Measurements from ENCODE around the gene SLC10A6. TPM values are rescaled to one million over a fixed set of nuclear protein-coding genes. Genes with fewer than 3 reads are reported as not detected.
"Not testable (repeated sequence)": the region's sequence is repeated elsewhere in the genome, so short reads cannot be mapped to it uniquely, and the experiment has no call there.

The SLC10A6 gene, protein sequence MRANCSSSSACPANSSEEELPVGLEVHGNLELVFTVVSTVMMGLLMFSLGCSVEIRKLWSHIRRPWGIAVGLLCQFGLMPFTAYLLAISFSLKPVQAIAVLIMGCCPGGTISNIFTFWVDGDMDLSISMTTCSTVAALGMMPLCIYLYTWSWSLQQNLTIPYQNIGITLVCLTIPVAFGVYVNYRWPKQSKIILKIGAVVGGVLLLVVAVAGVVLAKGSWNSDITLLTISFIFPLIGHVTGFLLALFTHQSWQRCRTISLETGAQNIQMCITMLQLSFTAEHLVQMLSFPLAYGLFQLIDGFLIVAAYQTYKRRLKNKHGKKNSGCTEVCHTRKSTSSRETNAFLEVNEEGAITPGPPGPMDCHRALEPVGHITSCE
- total RNA-seq = 0.07 and 0.13 TPM in 2 replicates

DNA sequence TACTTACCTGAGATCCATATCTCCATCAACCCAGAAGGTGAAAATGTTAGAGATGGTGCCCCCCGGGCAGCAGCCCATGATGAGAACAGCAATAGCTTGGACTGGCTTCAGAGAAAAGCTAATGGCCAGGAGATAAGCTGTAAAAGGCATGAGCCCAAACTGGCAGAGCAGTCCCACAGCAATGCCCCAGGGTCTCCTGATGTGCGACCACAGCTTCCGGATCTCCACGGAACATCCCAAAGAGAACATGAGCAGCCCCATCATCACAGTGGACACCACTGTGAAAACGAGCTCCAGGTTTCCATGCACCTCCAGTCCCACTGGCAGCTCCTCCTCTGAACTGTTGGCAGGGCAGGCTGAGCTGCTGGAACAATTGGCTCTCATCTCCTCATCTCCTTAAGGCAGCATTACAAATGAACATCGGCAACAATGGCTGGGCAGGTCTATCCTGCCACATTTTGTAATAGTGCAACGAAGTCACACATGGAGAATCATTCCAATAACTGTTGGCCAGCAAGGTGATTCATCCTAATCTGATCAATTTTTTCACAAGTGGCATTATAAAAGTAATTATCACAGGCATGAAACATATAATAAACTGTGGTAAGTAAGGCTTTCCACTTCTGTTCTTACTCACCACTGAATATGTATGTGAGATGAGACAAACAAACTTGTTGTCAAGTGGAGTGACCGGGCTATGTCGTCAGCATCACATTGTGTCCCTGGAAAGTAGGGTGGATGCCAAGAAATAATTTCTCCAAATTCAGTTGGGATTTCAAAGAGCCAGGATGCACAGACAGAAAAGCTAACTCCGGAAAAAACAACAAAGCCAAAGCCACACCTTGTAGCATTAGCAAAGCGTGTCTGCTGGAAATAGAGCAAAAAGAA lies at the start of gene SLC10A6:
SLC10A6 (minus strand) TSS at position 653 of the 888 bp plus-strand sequence; CDS start at position 384, 269 bp downstream.
- DNase-seq (ENCODE audit: low read depth, low spot score) = no peak

DNA sequence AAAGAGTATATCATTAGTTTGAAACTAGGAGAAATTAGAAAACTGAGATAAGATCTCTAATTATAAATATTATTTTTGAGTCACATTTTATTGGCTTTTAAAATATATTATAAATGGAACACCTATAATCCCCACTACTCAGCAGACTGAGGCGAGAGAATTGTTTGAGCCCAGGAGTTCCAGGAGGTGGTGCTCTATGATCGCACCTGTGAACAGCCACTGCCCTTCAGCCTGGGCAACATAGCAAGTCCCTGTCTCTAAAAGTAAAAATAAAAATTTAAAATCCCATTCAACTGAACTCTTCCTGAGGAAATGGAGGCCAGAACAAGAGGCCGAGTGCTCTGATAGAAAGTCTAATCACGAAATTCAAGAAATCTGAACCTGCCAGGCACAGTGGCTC lies 49.4 kb upstream of the SLC10A6 start:
- DNase-seq (ENCODE audit: low read depth, low spot score) = no peak

DNA sequence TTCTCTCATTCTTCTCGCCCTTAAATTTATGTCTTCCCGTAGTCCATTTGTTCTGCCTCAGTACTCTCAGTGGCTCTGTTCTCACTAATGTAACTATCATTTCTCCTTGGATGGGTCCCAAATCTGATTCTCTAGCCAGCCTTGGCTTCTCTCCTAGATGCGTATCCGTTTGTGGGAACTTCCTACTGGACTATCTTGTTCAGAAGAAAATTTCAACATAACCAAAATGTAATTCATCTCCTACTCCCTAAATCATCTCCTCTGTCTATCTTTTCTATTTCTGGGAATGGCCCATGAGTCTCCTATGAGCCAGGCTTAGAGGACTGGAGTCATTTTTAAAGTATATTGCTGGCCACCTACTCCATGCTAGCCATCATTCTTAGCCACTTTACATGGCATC lies 47.4 kb upstream of the SLC10A6 start:
- DNase-seq (ENCODE audit: low read depth, low spot score) = no peak

DNA sequence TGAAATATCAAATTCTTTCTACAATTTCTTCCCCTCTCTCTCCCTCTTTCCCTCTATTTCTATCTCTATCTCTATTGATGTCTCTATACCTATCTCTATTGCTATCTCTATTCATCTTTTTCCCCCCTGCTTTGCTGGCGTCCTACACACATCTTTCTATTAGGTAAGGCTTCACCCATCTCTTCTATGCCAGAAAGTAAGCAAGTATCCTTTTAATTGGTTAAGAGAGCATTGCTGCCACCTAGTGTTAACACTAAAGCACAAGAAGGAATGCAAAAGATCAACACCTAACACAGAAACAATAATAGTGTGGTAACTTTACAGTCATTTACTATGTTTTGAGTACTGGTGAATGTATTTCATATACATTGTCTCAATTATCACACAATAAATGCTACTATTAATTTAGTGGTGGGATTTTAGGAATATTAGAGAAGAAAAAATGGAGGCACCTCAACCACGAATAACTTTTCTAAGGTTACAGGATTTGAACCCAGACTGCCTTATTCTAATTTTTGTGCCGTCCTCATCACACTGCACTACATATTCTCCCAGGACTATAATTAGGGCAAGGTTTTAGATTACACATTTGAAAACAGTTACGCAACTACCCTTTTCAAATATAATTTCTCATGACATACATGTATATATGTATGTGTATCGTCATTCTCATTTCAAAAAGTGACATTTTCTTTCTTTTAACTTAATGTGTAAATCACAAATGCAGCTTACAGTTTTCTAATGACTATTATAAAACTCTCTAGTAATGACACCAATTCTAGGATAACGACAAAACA lies 46.7 kb upstream of the SLC10A6 start:
- peak; percentile 24 for DNase-seq (ENCODE audit: low read depth, low spot score)

DNA sequence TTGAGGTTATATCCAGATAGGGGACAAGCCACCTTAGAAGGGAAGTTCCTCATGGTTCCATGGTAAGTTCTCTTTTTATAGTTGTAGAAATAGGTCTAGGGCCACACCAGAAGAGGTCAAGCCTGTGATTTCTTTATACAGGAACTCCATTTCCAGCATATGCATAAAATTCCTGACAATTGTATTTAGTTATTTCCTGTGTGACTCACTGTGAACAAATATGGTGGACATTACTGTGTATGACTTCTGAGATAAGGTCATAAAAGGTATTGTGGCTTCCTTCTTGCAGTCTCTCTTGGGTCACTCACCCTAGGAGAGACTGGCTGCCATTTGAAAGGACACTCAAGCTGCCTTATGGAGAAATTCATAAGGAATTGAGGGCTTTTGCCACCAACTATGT lies 45.3 kb upstream of the SLC10A6 start:
- DNase-seq (ENCODE audit: low read depth, low spot score) = peak; percentile 36

DNA sequence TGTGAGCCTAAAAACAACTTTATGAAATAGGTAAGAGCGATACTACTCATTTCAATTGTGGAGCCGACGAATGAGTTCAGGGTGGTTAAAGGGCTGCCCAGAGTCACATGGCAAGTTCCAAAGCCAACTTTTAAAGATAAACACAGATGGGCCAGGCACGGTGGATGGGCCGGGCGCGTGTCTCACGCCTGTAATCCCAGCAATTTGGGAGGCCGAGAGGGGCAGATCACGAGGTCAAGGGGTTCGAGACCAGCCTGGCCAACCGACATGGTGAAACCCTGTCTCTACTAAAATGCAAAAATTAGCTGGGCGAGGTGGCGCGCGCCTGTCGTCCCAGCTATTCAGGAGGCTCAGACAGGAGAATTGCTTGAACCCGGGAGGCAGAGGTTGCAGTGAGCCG lies 44.0 kb upstream of the SLC10A6 start:
- no peak for DNase-seq (ENCODE audit: low read depth, low spot score)

DNA sequence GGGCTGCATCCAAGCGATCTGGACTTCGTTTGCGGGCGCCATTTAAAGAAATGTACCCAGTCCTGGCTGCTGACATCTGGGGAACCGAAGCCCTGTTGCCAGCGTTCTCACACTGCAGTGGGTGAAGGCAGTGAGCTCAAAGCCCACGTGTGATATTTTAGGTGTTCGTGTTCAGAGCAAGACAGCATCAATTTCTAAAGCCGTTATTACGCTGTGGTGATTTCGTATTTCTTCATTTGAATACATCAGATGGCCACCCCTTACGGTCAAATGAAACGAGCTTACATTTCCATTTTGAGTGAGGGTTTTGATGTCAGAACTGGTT lies 43.4 kb upstream of the SLC10A6 start:
- no peak for DNase-seq (ENCODE audit: low read depth, low spot score)

DNA sequence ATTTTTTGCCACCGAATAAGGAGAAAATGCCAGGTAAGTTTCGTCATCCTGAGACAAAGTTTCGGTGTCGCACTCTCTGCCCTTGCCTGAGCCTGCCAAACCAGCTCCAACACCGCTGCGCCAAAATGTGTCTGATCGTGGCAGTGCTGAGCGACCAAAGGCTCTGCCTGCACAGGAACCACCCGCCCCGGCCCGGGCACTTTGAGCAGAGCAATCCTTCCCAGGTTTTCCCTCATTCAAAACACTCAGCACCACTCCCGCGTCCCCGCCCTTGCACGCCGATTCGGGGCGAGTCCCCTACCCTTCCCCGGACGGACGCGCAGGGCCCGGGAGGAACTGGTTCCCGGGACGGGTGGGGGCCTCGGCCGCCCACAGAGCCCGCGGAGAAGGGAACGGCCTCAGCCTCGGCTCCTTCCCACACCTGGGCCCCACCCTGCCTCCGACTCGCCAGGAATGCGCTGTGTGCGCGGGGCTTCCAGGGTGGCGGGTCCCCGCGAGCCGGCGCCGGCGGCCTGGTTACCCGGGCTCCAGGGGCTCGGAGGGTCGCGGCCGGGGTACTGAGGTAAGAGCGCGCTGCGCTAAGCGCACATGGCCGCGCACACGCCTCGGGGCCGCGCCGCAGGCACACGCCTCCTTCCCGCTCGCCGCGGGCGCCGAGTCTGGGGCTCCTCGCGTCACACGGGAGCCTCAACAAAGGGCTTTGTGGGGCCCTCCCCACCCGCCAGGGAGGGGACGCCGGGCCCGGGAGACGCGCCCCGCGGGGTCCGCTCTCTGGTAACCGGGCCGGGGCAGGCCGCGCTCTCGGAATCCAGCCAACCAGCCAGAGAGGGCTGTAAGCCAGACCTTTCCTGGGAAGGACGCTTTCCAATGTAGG lies 42.8 kb upstream of the SLC10A6 start, which contains the start of gene C4orf36:
C4orf36 (minus strand) TSS at position 661 of the 874 bp plus-strand sequence. CDS start 902 bp downstream, outside the sequence.
- no peak for DNase-seq (ENCODE audit: low read depth, low spot score)

DNA sequence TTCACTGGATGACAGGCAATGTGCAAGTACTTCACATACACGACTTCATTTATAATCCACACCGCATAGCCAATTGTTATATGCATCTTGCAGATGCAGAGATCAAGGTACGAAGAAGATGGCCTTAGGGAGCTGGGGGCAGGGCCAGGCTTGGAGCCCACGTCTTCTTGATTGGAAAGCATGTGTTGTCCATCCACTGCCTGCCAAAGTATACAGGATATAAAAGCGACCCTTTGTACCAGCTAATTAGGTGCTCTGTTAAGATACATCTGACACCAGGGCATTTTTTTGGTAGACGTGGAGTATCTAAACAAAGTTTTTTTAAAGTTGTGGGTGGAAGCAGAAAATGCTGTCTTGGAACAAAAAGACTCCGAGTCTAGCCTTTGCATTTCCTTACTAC lies 41.6 kb upstream of the SLC10A6 start:
- no peak for DNase-seq (ENCODE audit: low read depth, low spot score)

DNA sequence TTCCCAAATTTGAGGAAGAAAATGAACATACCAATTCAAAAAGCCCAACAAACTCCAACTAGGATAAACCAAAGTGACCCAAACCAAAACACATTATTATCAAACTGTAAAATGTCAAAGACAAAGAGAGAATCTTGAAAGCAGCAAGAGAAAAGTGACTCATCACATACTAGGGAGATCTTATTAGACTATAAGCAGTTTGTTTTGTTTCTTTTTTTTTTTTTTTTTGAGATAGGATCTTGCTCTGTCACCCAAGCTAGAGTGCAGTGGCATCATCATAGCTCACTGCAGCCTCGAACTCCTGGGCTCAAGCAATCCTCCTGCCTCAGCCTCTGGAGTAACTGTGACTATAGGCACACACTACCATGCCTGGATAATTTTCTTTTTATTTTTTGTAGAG lies 30.5 kb upstream of the SLC10A6 start:
- DNase-seq (ENCODE audit: low read depth, low spot score) = no peak

DNA sequence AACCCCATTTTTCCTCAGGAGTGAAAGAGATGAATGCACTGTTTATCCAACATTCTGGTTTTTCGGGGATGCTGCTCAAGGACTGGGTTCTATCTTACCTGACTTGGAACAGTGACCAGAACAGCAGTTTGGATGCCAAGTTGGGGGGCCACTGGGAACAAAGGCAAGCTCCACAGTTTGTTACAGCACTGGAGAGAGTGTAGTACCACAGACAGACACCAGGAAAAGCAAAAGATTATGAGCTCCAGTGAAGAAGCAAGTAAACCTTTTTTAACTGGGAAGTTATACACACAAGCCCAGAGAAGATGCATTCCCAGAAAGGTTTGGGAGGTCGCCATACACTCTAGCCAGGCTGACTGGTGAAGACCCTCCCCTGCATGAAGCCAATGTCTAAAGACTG lies 29.5 kb upstream of the SLC10A6 start:
- no peak for DNase-seq (ENCODE audit: low read depth, low spot score)

DNA sequence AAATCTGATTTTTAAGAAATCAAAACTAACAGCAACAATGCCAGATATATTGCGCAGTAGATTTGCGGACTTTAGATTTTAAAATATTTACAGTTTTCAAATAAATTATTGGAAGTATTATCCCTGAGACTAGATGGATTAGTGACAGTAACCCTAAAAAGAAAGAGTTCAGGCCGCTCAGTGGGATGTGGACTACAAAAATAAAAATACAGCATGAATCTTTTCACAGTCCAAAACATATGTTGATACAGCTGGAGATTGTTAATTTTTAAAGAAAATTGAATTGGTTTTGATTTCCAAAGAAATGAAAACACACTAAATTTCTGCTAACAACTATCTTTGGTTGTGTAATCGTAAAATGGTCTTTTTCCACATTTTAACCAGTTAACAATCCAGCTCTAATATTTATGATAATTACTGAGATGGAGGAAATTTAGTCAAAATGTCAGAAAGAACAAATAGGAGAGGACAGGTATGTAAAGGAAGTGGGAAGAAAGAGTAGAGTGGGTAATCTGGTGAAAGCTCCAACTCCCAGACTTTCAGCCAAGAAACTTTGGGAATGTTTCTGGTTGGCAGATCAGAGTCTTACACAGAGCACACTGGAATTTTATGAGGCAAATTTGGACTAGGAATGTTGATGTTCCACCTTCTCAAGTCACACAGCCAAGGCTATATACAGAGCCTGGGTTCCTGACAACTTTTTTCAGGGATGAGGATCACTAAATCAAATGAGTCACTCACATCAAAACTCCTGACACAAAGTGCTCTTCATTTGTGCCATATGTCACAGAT lies 27.9 kb upstream of the SLC10A6 start:
- no peak for DNase-seq (ENCODE audit: low read depth, low spot score)

DNA sequence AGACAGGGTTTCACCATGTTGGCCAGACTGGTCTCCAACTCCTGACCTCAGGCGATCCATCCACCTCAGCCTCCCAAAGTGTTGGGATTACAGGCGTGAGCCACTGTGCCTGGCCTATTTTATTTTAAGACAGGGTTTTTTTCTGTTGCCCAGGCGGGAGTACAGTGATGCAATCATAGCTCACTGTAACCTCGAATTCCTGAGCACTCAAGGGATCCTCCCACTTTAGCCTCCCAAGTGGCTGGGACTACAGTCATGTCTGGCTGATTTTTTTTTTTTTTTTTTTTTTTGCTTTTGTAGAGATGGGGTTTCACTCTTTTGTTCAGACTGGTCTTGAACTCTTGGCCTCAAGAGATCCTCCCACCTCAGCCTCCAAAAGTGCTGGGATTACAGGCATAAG lies 26.3 kb upstream of the SLC10A6 start:
- DNase-seq (ENCODE audit: low read depth, low spot score) = not testable (repeated sequence)

DNA sequence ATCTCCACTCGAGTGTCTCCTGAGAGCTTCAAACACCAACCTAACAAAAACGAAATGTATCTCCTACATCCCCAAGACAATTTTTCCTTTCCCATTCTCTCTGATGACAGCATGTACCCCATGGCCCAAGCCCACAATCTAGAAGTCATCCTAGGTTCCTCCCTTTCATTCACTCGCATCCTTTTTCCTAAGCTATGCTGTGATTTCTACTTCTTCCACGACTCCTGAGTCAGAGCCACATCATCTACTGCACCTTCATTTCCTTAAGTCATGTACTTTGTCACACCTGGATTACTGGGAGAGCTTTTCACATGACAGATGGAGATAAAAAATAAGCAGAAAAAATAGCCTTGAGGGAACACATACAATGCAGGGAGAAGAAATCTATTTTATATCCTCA lies 23.0 kb upstream of the SLC10A6 start:
- no peak for DNase-seq (ENCODE audit: low read depth, low spot score)

DNA sequence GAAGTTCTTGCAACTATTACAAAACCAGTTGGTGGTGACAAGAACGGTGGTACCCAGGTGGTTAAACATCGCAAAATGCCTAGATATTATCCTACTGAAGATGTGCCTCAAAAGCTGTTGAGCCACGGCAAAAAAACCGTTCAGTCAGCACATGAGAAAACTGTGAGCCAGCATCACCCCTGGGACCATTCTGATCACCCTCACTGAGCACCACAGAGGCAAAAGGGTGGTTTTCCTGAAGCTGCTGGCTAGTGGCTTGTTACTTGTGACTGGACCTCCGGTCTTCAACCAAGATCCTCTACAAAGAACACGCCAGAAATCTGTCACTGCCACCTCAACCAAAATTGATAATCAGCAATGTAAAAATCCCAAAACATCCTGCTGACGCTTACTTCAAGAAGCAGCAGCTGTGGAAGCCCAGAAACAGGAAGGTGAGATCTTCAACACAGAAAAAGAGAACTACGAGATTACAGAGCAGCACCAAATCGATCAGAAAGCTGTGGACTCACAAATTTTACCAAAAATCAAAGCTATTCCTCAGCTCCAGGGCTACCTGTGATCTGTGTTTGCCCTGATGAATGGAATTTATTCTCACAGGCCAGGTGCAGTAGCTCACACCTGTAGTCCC lies 21.4 kb upstream of the SLC10A6 start:
- DNase-seq (ENCODE audit: low read depth, low spot score) = no peak

DNA sequence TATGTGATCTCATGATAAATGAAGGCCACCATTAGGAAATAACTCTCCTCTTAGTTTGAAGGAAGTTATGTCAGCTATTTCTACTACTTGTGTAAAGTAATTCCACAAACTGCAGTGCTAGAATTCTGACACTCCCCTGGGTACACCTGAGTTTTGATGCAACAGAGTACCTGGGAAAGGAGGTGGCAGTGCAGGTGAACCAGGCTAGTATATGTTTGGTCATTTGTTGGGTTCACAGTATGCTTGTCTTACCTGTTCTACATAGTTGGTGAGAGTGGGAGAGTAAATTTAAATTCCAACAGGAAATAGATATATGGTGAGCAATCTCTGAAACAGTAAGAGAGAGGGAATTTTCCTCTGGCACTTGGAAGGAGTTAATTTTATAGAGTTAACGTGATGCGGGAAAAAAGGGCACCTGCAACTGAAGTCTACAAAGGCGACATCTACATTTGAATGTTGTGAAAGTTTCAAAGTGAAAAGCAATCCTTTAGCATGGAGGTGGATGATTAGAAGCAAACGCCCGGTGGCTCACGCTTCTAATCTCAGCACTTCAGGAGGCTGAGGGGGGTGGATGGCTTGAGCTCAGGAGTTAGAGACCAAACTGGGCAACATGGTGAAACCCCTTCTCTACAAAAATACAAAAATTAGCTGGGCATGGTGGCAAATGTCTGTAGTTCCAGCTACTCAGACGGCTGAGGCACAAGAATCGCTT lies 8.3 kb upstream of the SLC10A6 start:
- no peak for DNase-seq (ENCODE audit: low read depth, low spot score)

DNA sequence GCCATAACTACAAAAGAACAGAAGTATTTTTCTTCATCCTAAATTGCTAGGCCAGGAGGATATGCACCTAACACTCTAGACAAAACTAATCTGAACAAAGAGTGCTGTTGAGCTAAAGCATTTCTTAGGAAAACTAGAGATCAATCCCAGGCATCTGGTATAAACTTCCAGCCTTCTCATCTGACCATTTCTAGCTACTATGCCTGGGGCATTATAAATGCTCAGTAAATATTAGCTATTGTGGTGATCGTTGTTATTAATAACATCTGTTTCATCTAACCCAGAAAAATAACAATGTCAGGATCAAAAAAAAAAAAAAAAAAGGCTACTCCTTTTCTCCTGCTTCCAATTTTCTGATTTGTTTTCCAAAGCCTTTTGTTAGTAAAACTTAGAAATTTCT lies 7.7 kb upstream of the SLC10A6 start:
- DNase-seq (ENCODE audit: low read depth, low spot score) = no peak

DNA sequence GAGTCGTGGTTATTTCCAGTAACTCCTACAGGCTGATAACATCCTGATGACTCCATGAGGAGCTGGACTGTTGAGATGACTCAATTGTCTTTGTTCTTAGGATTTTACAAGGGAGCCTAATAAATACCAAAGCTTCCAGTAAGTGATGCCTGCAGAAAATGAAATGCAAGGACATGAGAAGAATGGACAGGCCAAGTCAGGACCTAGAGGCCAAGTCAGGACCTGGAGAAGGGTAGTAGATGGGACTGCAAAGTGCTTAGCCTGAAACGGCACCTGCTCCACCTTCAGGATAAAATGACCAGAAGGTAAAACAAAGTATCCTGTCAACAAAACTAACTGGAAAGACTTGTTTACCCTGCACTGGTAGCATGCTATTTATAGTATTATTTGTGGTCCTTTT lies 6.4 kb upstream of the SLC10A6 start:
- DNase-seq (ENCODE audit: low read depth, low spot score) = no peak

DNA sequence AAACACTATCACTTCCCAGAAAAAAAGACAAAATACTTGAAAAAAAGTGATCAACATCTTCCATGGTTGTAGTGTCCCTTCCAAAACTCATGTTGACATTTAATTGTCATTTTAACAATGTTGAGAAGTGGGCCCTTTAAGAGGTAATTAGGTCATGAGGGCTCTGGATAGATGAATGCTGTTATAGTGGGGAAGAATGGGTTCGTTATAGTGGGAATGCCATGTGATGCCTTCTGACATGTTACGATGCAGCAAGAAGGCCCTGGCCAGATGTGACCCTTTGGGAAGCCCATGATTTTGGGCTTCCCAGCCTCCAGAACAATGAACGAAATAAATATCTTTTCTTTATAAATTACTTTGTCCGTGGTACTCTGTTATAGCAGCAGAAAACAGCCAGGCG lies 4.0 kb upstream of the SLC10A6 start:
- DNase-seq (ENCODE audit: low read depth, low spot score) = no peak

Measured in pulmonary artery endothelial cell (primary cell).